HG03159 (cell line): ENCODE measurements around the gene TSSK2.
A peak's percentile ranks its signal among the peaks of the same experiment; 100 is the strongest.

ENCODE experiments used
- ATAC-seq: cut with Tn5 transposase; IDR thresholded peaks from one replicate; pipeline ENCODE4 v1.9.1; 2021; ENCODE audit warnings: mild to moderate bottlenecking, moderate library complexity; ENCODE audit not compliant: unreplicated experiment

TSSK2 gene

DNA sequence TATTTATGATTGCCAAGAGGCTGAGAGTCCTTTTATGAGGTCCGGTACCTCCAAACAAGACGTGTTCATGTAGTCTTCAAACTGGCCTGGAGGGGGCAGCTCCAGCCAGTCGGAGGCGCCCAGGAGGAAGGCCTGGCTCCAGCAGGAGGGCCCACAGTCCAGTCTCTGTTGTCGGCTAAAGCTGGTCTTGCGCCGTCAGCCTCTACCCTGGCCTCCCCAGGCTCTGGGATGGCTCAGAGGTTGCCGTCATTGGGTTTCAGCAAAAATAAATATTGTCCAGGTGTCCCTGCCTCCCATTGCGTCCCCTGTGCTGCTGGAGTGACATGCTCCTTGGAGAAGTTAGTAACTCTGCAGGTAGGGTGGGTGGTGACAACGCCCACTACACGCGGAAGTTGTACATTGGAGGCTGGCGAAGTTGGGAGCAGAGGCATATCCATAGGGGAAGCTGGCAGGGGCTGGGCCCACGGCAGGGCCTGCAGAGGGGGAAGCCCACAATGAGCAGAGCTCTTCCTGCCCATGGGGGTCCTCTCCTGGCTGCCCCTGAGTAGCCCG is 48.5 kb downstream of the TSSK2 start:
- peak; percentile 29 for ATAC-seq

DNA sequence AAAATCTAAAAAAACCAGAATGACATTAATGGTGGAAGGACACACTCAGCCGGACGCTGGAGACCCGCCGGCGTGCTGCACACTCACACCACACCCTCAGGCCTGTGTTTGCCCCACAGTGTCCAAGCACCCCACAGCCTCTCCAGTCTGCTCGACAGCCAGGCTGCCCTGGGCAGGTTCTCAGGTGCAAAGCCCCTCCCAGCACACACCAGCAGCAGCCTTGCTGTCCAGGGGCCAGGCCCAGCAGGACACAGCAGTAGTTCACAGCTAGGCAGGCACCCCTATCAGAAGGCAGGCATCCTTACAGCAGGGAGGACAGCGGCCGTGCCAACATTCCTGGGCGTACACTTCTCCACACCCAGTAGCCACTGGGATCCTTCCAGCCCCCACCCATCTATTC is 49.1 kb downstream of the TSSK2 start:
- ATAC-seq, result no peak

DNA sequence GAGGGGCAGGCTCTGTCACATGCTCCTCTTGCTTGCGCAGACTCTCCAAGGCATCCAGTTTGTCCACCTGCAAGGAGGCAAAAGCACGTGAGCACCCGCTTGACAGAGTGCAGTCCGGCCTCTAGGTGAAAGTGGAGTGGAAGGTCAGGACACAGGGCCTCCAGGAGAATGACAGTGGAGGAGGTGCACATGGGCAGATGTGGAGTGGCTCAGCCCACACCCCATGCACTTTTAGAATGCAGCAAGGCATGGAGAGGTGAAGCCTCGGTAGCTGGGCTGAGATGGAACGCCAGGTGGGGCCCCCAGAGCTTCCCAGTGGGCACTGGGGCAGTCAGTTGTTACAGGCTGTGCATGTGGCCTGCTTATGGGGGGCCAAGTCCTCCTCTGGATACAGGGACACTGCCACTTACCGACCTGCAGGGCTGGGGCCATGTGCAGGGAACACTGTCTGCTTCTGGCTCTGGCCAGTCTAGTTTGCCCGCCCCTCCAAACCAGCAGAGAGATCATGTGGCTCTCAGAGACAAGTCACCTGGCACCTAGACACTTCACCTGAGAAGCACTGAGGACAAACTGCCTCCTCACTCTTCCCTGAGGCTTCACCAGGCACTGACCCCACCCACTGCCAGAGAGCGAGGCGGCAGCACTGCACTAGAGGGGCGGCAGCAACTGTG is 49.8 kb downstream of the TSSK2 start:
- no peak for ATAC-seq

DNA sequence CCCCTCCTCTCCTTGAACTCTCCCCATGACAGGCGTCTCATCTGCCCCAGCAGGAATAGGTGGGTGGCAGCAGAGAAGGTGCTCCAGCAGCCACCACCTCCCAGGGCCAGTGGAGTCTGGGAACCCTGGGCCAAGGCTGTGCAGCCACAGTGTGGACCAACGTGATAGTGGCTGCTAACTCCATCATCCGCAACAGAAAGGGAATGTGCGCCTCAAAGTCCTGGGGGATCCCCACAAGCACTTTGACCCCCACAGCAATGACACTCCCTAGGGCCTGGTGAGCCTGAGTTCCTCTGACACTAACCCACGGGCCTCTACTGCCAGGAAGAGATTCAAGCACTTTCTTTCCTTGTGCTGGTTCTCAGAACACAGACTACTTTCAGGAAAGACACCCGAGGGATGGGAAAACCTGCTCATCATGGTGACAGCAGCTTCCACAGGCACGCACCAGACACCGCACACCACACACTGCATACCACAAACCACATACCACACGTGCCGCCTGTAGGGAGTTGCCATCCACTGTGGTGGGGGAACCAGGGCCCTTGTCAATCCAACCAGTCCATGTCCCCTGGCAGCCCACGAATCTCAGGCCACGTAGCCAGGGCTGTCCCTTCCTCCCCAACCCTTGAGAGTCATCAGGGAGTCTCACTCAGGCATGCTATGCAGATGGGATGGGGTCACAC is 50.8 kb downstream of the TSSK2 start:
- no peak for ATAC-seq
